ENCODE measurements around the gene RFPL3.

The RFPL3 gene

DNA sequence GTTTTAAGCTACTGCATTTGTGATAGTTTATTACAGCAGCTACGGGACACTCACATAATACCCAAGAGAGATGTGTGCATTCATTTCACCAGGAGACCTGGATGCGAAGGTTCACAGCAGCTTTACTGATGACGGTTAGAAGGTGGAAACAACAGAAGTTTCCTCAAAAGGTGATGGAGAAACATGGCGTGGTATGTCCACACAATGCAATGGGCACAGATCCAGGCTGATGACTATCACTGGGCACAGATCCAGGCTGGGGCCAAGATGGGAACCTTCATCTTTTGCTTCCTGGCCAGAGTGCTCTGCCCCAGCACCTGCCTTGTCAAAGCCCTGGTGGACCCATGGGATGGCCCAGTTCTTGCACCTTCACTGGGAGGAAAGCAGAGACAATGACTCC lies 30.6 kb upstream of the RFPL3 start:
- no peaks in the 10 kb centered on the region for H3K4me1 ChIP-seq (ENCODE audit: control insufficient read depth, insufficient read depth, low read length)
- TF ChIP-seq ZNF501 (tag by site-specific recombination; IDR thresholded peaks at IDR 0.05) (no peak), KLF10 (tag by site-specific recombination; IDR thresholded peaks at IDR 0.05) (no peak), ZNF138 (tag by site-specific recombination; IDR thresholded peaks at IDR 0.05; ENCODE audit: borderline replicate concordance) (no peak), ZNF335 (tag by site-specific recombination; conservative IDR thresholded peaks at IDR 0.05) (no peak), ZNF202 (tag by site-specific recombination; IDR thresholded peaks at IDR 0.05; ENCODE audit: borderline replicate concordance) (no peak), ZNF621 (tag by site-specific recombination; IDR thresholded peaks at IDR 0.05) (no peak), ZNF157 (tag by site-specific recombination; IDR thresholded peaks at IDR 0.05) (no peak), ZNF350 (tag by site-specific recombination; IDR thresholded peaks at IDR 0.05) (no peak), ZNF747 (tag by site-specific recombination; IDR thresholded peaks at IDR 0.05) (no peak), ZNF514 (tag by site-specific recombination; IDR thresholded peaks at IDR 0.05) (no peak), FEZF1 (tag by site-specific recombination; IDR thresholded peaks at IDR 0.05) (no peak), ZBTB7A (tag by site-specific recombination; IDR thresholded peaks at IDR 0.05; ENCODE audit: low read depth) (no peak), ZNF837 (tag by site-specific recombination; IDR thresholded peaks at IDR 0.05) (no peak), ZNF248 (tag by site-specific recombination; IDR thresholded peaks at IDR 0.05) (no peak), ZNF341 (tag by site-specific recombination; IDR thresholded peaks at IDR 0.05; ENCODE audit: low read depth) (no peak), PBX3 (CRISPR knock-in tag; IDR thresholded peaks at IDR 0.05) (no peak)
- CTCF ChIA-PET, result no interaction called here
- no peaks in the 10 kb centered on the region for H3K9me3 ChIP-seq (ENCODE audit: control insufficient read depth, insufficient read depth, low read depth, low read length)
- POLR2A ChIA-PET, result no interaction called here
- H3K36me3 ChIP-seq (ENCODE audit: control insufficient read depth in 2 of 2, insufficient read depth in 1 of 2, low read length in 2 of 2), result no peaks in the 10 kb centered on the region
- H3K4me3 ChIP-seq (ENCODE audit: low read depth, low read length), result no peak overlapping the region
- no peak overlapping the region for H3K27ac ChIP-seq (ENCODE audit: extremely low read depth, low read depth, low read length)

- CTCF ChIA-PET, result no interaction called here
- POLR2A ChIA-PET, result no interaction called here
These were observed 30.0 kb upstream of the RFPL3 start for GRCh38 chr22:32327596-32328171.

GRCh38 chr22:32328306-32329201 lies 29.1 kb upstream of the RFPL3 start:
- Histone ChIP-seq H3K4me3 (ENCODE audit: low read depth, low read length) (no peak overlapping the region), H3K9me3 (ENCODE audit: control insufficient read depth, insufficient read depth, low read depth, low read length) (no peaks in the 10 kb centered on the region), H3K4me1 (ENCODE audit: control insufficient read depth, insufficient read depth, low read length) (no peaks in the 10 kb centered on the region), H3K36me3 (ENCODE audit: control insufficient read depth in 2 of 2, insufficient read depth in 1 of 2, low read length in 2 of 2) (no peaks in the 10 kb centered on the region), H3K27ac (ENCODE audit: extremely low read depth, low read depth, low read length) (no peak overlapping the region)
- ChIA-PET POLR2A (no interaction called here), CTCF (interaction anchor here (0.7 kb wide), 1 partner anchor 728 kb away, joined by 4 read pairs; no protein-coding TSS in a partner anchor)
- no peak for TF ChIP-seq ZSCAN23 (tag by site-specific recombination; IDR thresholded peaks at IDR 0.05)
- TF ChIP-seq HOXC10 (CRISPR knock-in tag; IDR thresholded peaks at IDR 0.05), result no peak
- TF ChIP-seq ZNF341 (tag by site-specific recombination; IDR thresholded peaks at IDR 0.05; ENCODE audit: low read depth), result no peak
- TF ChIP-seq ZNF830 (tag by site-specific recombination; IDR thresholded peaks at IDR 0.05; ENCODE audit: low read depth), result no peak
- no peak for TF ChIP-seq SP3 (tag by site-specific recombination; IDR thresholded peaks at IDR 0.05)

More at GRCh38 chr22:32327596-32328171, 30.0 kb upstream of the RFPL3 start:
- H3K36me3 ChIP-seq (ENCODE audit: control insufficient read depth in 2 of 2, insufficient read depth in 1 of 2, low read length in 2 of 2), result no peaks in the 10 kb centered on the region
- no peaks in the 10 kb centered on the region for H3K4me1 ChIP-seq (ENCODE audit: control insufficient read depth, insufficient read depth, low read length)
- no peaks in the 10 kb centered on the region for H3K9me3 ChIP-seq (ENCODE audit: control insufficient read depth, insufficient read depth, low read depth, low read length)
- no peak overlapping the region for H3K27ac ChIP-seq (ENCODE audit: extremely low read depth, low read depth, low read length)
- no peak overlapping the region for H3K4me3 ChIP-seq (ENCODE audit: low read depth, low read length)
- TF ChIP-seq ZNF133 (tag by site-specific recombination; IDR thresholded peaks at IDR 0.05) (no peak), ZNF585B (tag by site-specific recombination; IDR thresholded peaks at IDR 0.05) (no peak), REPIN1 (tag by site-specific recombination; IDR thresholded peaks at IDR 0.05; ENCODE audit: low read depth) (no peak)
